GM13977 (cell line): ENCODE results near the gene HTR1A.

Source experiments
- DNase-seq: peaks from one replicate; pipeline ENCODE4 v3.0.0; 2012; ENCODE audit warnings: low spot score
- CTCF ChIP-seq: IDR thresholded peaks from 2 replicates; pipeline ENCODE4 v1.5.1; 2012; ENCODE audit warnings: mild to moderate bottlenecking, control low read depth; ENCODE audit not compliant: insufficient read depth; ENCODE audit errors: extremely low read depth, missing control alignments
- in situ Hi-C: fragments of 300-500 bp; cut with MboI; formaldehyde crosslinking; loops from one replicate; pipeline ENCODE4 v1.12.0; 2022; ENCODE audit warnings: low sequenced_read_pairs, low pct_unique_long_range_greater_than_20kb, mixed read lengths, inconsistent platforms; ENCODE audit not compliant: unreplicated experiment

The HTR1A gene

GRCh38 chr5:63957617-63958016 is 4.6 kb downstream of the HTR1A start:
- in situ Hi-C loops = loop anchor here (25.0 kb wide), 1 partner anchor 570 kb away; no protein-coding TSS in a partner anchor
- TF ChIP-seq CTCF = no peak
- DNase-seq = no peak

DNA sequence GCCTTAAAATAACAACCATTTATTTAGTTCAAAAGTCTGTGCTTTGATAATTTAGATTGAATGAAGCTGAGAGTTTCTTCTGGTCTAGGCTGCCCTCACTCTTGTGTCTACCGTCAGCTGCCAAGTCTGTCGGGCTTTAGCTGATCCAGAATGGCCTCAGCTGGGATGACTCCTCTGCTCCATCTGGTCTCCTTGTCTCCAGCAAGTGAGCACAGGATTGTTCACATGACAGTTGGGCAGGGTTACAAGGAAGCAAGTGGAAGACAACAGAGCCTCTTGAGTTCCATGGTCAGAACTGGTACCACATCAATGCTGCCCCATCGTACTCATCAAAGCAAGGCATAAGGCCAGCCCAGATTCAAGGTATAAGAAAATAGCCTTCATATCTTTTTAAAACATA is 9.0 kb downstream of the HTR1A start:
- no peak for TF ChIP-seq CTCF
- no peak for DNase-seq
- in situ Hi-C loops = loop anchor here (25.0 kb wide), 1 partner anchor 566 kb away; no protein-coding TSS in a partner anchor

GRCh38 chr5:63935103-63935502 is 27.1 kb downstream of the HTR1A start:
- in situ Hi-C loops = no loop called here
- no peak for DNase-seq
- no peak for TF ChIP-seq CTCF

GRCh38 chr5:63931836-63932235 is 30.4 kb downstream of the HTR1A start:
- TF ChIP-seq CTCF = no peak
- DNase-seq = no peak
- in situ Hi-C loops = no loop called here

- no peak for TF ChIP-seq CTCF
- in situ Hi-C loops = no loop called here
Observed at GRCh38 chr5:63928451-63928850, 33.8 kb downstream of the HTR1A start.

DNA sequence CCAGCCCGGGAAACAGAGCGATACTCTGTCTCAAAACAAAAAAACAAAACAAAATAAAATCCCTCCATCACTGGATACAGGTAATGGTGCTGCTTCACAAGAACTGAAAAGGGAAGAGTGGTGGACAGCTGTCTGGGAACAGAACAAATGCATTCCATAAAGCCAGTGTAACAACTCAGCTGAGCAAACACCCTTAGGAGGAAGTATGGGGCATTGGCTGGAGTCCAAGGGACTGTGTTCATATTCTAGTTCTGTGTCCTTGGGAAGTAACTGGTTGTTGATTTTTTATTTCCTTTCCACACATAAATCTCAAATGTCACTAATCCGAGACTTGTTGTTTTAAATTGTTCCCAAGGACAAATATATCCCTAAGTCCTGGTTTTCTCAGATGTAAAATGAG is 38.3 kb downstream of the HTR1A start:
- DNase-seq = no peak
- TF ChIP-seq CTCF = no peak
- in situ Hi-C loops = no loop called here

More at GRCh38 chr5:63928451-63928850, 33.8 kb downstream of the HTR1A start:
- DNase-seq = no peak
